Stimulated activated naive CD8-positive, alpha-beta T cell treated with anti-CD3 and anti-CD28 coated beads, Interleukin-15, amount 100 ng/mL, for 72 hours (primary cell): ENCODE results near the gene CLSTN1.

Experiments
- ATAC-seq: fragments of 150-1000 bp; cut with Tn5 transposase; 2 replicates; pipeline ENCODE4 v1.10.0; 2021; ENCODE audit warnings: mild to moderate bottlenecking, moderate library complexity
- DNase-seq, 2 donors: peaks; one replicate each; pipeline ENCODE4 v3.0.0; 2021 to 2022
- H3K27ac Mint-ChIP-seq, 2 donors: one replicate each; pipeline ENCODE4 v1.8.0; 2022; ENCODE audit warnings: mild to moderate bottlenecking in 2 of 2, mixed read lengths in 2 of 2, moderate library complexity in 2 of 2
- H3K27me3 Mint-ChIP-seq: one replicate; pipeline ENCODE4 v1.8.0; 2022; ENCODE audit warnings: mixed read lengths
- H3K4me1 Mint-ChIP-seq: one replicate; pipeline ENCODE4 v1.8.0; 2022; ENCODE audit warnings: mild to moderate bottlenecking, mixed read lengths
- H3K4me3 Mint-ChIP-seq, 2 donors: one replicate each; pipeline ENCODE4 v1.8.0; 2022; ENCODE audit warnings: mild to moderate bottlenecking in 2 of 2, mixed read lengths in 2 of 2, moderate library complexity in 1 of 2
- H3K9me3 Mint-ChIP-seq, 2 donors: one replicate each; pipeline ENCODE4 v1.8.0; 2022; ENCODE audit warnings: mixed read lengths in 2 of 2

Gene CLSTN1

GRCh38 chr1:9730096-9730901, 93.5 kb downstream of the CLSTN1 start:
- no peaks in the 10 kb centered on the region for H3K27me3 Mint-ChIP-seq
- H3K9me3 Mint-ChIP-seq: no peaks in the 10 kb centered on the region
- ATAC-seq (no peak), DNase-seq (peak in 1 of 2 donors; percentile 22)
- H3K27ac Mint-ChIP-seq: peak overlapping the region; percentile 2 to 96
- peak overlapping the region; percentile 31 to 71 for H3K4me3 Mint-ChIP-seq
- H3K4me1 Mint-ChIP-seq: peaks cover 82% of the 10 kb centered on the region

- no peaks in the 10 kb centered on the region for H3K27me3 Mint-ChIP-seq
- DNase-seq: peak in 1 of 2 donors; percentile 9
- ATAC-seq: no peak
- no peaks in the 10 kb centered on the region for H3K9me3 Mint-ChIP-seq
- H3K27ac Mint-ChIP-seq: peak overlapping the region in 1 of 2 donors; percentile 94
- H3K4me1 Mint-ChIP-seq: peaks cover 89% of the 10 kb centered on the region
- peak overlapping the region in 1 of 2 donors; percentile 72 for H3K4me3 Mint-ChIP-seq
These were observed 94.2 kb downstream of the CLSTN1 start for GRCh38 chr1:9729523-9729922.

- peak overlapping the region; percentile 57 to 72 for H3K4me3 Mint-ChIP-seq
- H3K27me3 Mint-ChIP-seq: no peaks in the 10 kb centered on the region
- peak; percentile 61 to 85 for DNase-seq
- ATAC-seq: peak; percentile 79
- H3K27ac Mint-ChIP-seq: peak overlapping the region; percentile 84 to 94
- peaks cover 93% of the 10 kb centered on the region for H3K4me1 Mint-ChIP-seq
- H3K9me3 Mint-ChIP-seq: peaks cover 0 to 3% of the 10 kb centered on the region in 2 donors
These were observed 95.1 kb downstream of the CLSTN1 start for GRCh38 chr1:9728451-9729295.

- Mint-ChIP-seq H3K4me3 (peak overlapping the region; percentile 55 to 72), H3K27ac (peak overlapping the region; percentile 74 to 91)
- no peak for ATAC-seq
These were observed 96.7 kb downstream of the CLSTN1 start for GRCh38 chr1:9726905-9727595.

GRCh38 chr1:9726406-9726805, 97.4 kb downstream of the CLSTN1 start:
- Mint-ChIP-seq H3K4me1 (peaks cover 86% of the 10 kb centered on the region), H3K27me3 (no peaks in the 10 kb centered on the region), H3K4me3 (peak overlapping the region in 1 of 2 donors; percentile 21), H3K9me3 (peaks cover 0 to 14% of the 10 kb centered on the region in 2 donors), H3K27ac (no peak overlapping the region)
- no peak for ATAC-seq
- DNase-seq: peak in 1 of 2 donors; percentile 10

More at GRCh38 chr1:9726905-9727595, 96.7 kb downstream of the CLSTN1 start:
- peaks cover 0 to 14% of the 10 kb centered on the region in 2 donors for H3K9me3 Mint-ChIP-seq
- H3K4me1 Mint-ChIP-seq: peaks cover 86% of the 10 kb centered on the region
- peak in 1 of 2 donors; percentile 11 for DNase-seq
- H3K27me3 Mint-ChIP-seq: no peaks in the 10 kb centered on the region

- no peaks in the 10 kb centered on the region for H3K27me3 Mint-ChIP-seq
- peak overlapping the region in 1 of 2 donors; percentile 96 for H3K27ac Mint-ChIP-seq
- peak; percentile 72 to 73 for DNase-seq
These were observed 98.9 kb downstream of the CLSTN1 start for GRCh38 chr1:9724706-9725476.

GRCh38 chr1:9723926-9724325, 99.8 kb downstream of the CLSTN1 start:
- Mint-ChIP-seq H3K27ac (peak overlapping the region in 1 of 2 donors; percentile 96), H3K4me3 (peak overlapping the region in 1 of 2 donors; percentile 18), H3K4me1 (peaks cover 87% of the 10 kb centered on the region), H3K9me3 (peaks cover 0 to 14% of the 10 kb centered on the region in 2 donors), H3K27me3 (no peaks in the 10 kb centered on the region)
- DNase-seq (no peak), ATAC-seq (no peak)

More at GRCh38 chr1:9724706-9725476, 98.9 kb downstream of the CLSTN1 start:
- peak; percentile 37 for ATAC-seq
- Mint-ChIP-seq H3K9me3 (peaks cover 0 to 14% of the 10 kb centered on the region in 2 donors), H3K4me1 (peaks cover 86% of the 10 kb centered on the region), H3K4me3 (no peak overlapping the region)

- DNase-seq (no peak), ATAC-seq (no peak)
- peaks cover 87% of the 10 kb centered on the region for H3K4me1 Mint-ChIP-seq
- peak overlapping the region in 1 of 2 donors; percentile 21 for H3K4me3 Mint-ChIP-seq
- H3K9me3 Mint-ChIP-seq: peaks cover 0 to 14% of the 10 kb centered on the region in 2 donors
- peak overlapping the region in 1 of 2 donors; percentile 97 for H3K27ac Mint-ChIP-seq
- H3K27me3 Mint-ChIP-seq: no peaks in the 10 kb centered on the region
These were observed 100.5 kb downstream of the CLSTN1 start for GRCh38 chr1:9723068-9723805.

- Mint-ChIP-seq H3K27ac (peak overlapping the region in 1 of 2 donors; percentile 83), H3K27me3 (no peaks in the 10 kb centered on the region), H3K9me3 (peaks cover 0 to 14% of the 10 kb centered on the region in 2 donors), H3K4me1 (peaks cover 87% of the 10 kb centered on the region), H3K4me3 (peak overlapping the region in 1 of 2 donors; percentile 17)
- ATAC-seq (no peak), DNase-seq (no peak)
These were observed 101.4 kb downstream of the CLSTN1 start for GRCh38 chr1:9722378-9722749.

GRCh38 chr1:9721606-9722377, 102.0 kb downstream of the CLSTN1 start:
- no peaks in the 10 kb centered on the region for H3K27me3 Mint-ChIP-seq
- peaks cover 87% of the 10 kb centered on the region for H3K4me1 Mint-ChIP-seq
- H3K27ac Mint-ChIP-seq: peak overlapping the region; percentile 46 to 83
- DNase-seq (peak; percentile 85), ATAC-seq (peak; percentile 47)
- H3K4me3 Mint-ChIP-seq: peak overlapping the region; percentile 29 to 79
- H3K9me3 Mint-ChIP-seq: peaks cover 0 to 14% of the 10 kb centered on the region in 2 donors

- H3K9me3 Mint-ChIP-seq: peaks cover 0 to 14% of the 10 kb centered on the region in 2 donors
- peaks cover 87% of the 10 kb centered on the region for H3K4me1 Mint-ChIP-seq
- no peak for ATAC-seq
- H3K27me3 Mint-ChIP-seq: no peaks in the 10 kb centered on the region
- peak overlapping the region in 1 of 2 donors; percentile 94 for H3K27ac Mint-ChIP-seq
- DNase-seq: no peak
- H3K4me3 Mint-ChIP-seq: peak overlapping the region; percentile 66 to 79
These were observed 102.8 kb downstream of the CLSTN1 start for GRCh38 chr1:9720785-9721605.

GRCh38 chr1:9719978-9720722, 103.6 kb downstream of the CLSTN1 start:
- Mint-ChIP-seq H3K4me3 (peak overlapping the region; percentile 66 to 82), H3K27me3 (no peaks in the 10 kb centered on the region), H3K27ac (peak overlapping the region; percentile 25 to 93), H3K9me3 (peaks cover 0 to 14% of the 10 kb centered on the region in 2 donors), H3K4me1 (peaks cover 93% of the 10 kb centered on the region)
- DNase-seq (no peak), ATAC-seq (no peak)
